ENCODE measurements around the gene ARID4B. TPM values are rescaled to one million over a fixed set of nuclear protein-coding genes. Genes with fewer than 3 reads are reported as not detected.

Gene ARID4B
- total RNA-seq, 1 experiment from 2014 or later, result 34.2 TPM

- no TSS peak for BruUV-seq (replicated peaks)
- H3K36me3 Mint-ChIP-seq (ENCODE audit: insufficient read depth, unreplicated experiment), result peaks cover 95% of the 10 kb centered on the region
- ChIA-PET POLR2A (no interaction called here), CTCF (no interaction called here)
- no peak for DNase-seq
- Histone ChIP-seq H3K4me1 (0 out of 2 replicates have a peak, but pooled peaks cover 5% of the 10 kb centered on the region), H3K36me3 (ENCODE audit: control insufficient read depth, insufficient read depth, low read length) (peaks cover 8% of the 10 kb centered on the region), H3K4me3 (ENCODE audit: low read depth, low read length) (no peak overlapping the region), H3K27me3 (replicated peaks; ENCODE audit: control insufficient read depth, insufficient read depth, low read length) (no peaks in the 10 kb centered on the region), H3K9me3 (no peaks in the 10 kb centered on the region)
- H3K27me3 Mint-ChIP-seq (ENCODE audit: insufficient read depth, unreplicated experiment), result no peaks in the 10 kb centered on the region
- peaks cover 6% of the 10 kb centered on the region for H3K4me1 Mint-ChIP-seq (ENCODE audit: low read depth, unreplicated experiment)
- TF ChIP-seq CTCF (IDR thresholded peaks at IDR 0.05; ENCODE audit: insufficient read depth in 1 of 2, low read depth in 1 of 2, low read length in 1 of 2, severe bottlenecking in 1 of 2, unreplicated experiment in 1 of 2), result no peak
- no peaks in the 10 kb centered on the region for H3K9me3 Mint-ChIP-seq (ENCODE audit: unreplicated experiment)
- no peak overlapping the region for H3K27ac Mint-ChIP-seq (ENCODE audit: unreplicated experiment)
- H3K4me3 Mint-ChIP-seq (ENCODE audit: unreplicated experiment), result no peak overlapping the region
- intact Hi-C loops (cut with micrococcal nuclease; ENCODE audit: unreplicated experiment), result loop anchor here (10.0 kb wide), 1 partner anchor 382 kb away; the partner anchor contains the start of gene B3GALNT2
These were observed 205.6 kb downstream of the ARID4B start for GRCh38 chr1:235122348-235122747.

Small RNA genes within 50 kb of the gene (microRNA-seq; reads per million reads assigned to microRNA genes)
- not detected for gene MIR4753

Other genes starting within 250 kb of the ARID4B start
- gene TOMM20, start 199.3 kb downstream of the ARID4B start, total RNA-seq (2022), result 131 and 137 TPM in 2 replicates
- gene RBM34, start 166.9 kb downstream of the ARID4B start, total RNA-seq (2022), result 96.5 and 103 TPM in 2 replicates
- 40.4 and 45.3 TPM in 2 replicates for gene GGPS1, start 391 bp upstream of the ARID4B start, total RNA-seq (2022)
- gene TBCE, start 39.2 kb upstream of the ARID4B start, total RNA-seq (2022), result 38.5 and 40.0 TPM in 2 replicates
- gene B3GALNT2, start 176.3 kb upstream of the ARID4B start, total RNA-seq (2022), result 35.5 and 35.9 TPM in 2 replicates